T1000 (cell line): ENCODE measurements around the gene SLC18A3.

Source experiments
- DNase-seq: peaks from one replicate; lab custom pipeline; 2025; ENCODE audit warnings: mixed read lengths; lab: John Stamatoyannopoulos, UW

Gene SLC18A3

DNA sequence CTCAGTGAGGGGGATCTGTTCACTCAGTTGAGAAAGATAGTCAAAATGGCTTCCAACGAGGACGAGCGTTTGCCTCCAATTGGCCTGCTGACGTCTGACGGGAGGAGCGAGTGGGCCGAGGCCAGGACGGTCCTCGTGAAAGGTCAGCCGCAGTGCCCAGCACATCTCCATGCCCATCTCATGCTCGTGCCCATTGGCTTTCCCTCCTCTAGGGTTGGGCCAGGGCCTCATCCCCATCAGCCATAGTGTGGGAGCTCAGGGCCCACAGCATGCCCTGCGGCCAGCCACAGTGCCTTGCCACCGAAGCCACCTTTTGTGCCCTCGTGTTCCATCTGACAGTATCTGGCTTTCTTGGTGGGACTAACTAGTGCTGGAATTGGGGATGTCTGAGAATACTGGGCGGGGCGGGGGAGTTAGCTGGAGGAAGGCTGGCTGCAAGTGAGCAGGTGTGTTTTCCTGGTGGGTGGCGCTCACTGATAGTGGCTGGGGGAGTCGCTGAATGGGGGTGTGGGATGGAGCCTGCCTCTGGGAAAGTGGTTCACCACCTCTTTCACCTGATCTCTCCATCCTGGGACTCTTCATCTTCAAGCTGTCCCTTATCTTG is 17.6 kb downstream of the SLC18A3 start:
- DNase-seq = no peak

- no peak for DNase-seq
These were observed 18.5 kb downstream of the SLC18A3 start for GRCh38 chr10:49628599-49628998.

GRCh38 chr10:49629431-49629881 is 19.3 kb downstream of the SLC18A3 start:
- no peak for DNase-seq

DNA sequence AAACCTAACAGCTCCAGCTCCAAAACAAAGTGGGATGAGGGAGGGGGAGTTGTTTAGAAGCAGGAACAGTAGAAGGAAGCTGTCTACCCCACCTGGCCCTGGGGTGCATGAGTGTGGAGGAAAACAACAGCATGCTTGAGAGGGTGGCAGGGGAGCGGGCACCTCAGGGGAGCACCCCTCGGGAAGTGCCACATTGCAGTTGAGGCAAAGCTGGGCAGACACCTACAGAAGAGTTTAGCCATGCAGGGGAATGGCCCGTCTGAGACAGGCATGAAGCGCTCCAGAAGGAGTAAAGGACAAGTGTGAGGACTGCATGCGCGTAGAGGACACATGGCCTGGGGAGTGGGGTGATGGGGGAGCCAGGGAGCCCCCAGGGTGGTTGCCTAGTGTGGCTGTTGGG is 21.9 kb downstream of the SLC18A3 start:
- no peak for DNase-seq

DNA sequence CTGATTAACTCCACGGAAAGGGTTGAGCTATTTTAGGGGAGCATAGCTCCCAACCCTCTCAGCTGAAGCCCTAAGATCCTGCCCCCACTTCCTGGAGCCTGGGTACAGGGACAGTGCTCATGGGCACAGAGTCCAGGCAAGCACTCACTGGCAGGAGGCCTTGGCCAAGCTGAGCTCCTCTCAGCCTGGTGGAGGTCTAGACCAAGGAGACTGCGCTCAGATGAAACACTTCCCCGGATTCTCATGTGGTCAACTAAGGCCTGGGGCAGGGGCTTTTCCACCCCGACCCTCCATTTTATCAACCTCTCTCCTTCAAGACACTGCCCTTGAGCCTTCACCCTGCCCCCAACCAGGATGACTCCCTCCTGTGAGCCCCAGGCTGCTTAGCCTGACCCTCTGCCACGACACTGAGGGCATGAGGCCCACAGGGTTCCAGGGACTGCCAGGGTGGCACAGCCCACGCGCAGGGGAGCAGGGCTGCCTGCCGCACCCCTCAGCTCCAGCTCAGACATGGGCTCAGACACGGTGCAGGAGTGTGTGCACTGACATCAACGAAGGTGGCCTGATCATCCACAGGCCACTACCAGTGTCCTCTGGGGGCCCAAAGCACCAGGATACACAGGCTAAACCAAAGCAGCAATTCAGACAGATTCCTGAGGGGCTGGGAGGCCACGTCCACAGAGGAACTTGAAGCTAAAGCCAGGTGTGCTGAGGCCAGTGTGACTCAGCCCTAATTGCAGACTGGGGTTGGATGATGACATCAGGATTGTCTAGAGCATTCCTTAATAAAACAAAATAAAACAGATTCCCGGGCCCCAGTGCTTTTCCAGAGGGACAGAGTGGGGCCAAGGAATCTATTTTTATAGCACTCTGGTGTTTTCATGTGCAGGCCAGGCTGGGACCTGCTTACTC is 22.6 kb downstream of the SLC18A3 start:
- no peak for DNase-seq

DNA sequence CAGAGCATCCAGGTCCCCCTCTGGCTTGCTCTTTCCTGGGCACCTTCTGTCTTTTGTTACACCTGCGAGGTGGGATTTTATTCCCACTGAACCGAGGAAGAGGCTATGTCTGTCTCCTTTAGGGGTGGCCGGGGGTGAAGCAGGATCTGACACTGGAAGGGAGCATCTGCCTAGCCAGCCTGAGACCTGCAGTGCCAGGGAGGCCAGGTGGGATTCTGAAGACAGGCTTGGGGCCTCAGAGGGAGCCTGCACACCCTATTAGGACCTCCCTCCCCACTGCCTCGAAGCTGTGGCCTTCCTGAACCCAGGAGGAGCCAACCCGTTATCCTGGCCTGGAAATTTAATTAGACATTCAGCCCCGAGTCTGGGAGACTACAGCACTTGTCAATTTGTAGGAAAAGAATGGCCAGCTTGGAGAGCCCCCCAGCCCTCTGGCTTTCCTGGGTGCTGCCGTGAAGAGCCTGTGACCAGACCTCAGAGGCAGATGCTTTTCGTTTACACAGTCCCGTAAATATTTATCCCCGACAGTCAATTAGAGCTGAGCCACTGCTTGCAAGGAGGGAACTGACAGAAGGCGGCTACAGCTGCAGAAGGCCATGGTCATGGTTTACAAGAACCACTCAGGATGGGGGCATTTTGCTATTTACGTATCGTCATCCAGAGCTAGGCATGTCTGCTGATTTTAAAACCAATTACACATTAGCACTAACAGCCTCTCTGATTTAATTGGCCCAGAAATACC is 23.4 kb downstream of the SLC18A3 start:
- DNase-seq = no peak

DNA sequence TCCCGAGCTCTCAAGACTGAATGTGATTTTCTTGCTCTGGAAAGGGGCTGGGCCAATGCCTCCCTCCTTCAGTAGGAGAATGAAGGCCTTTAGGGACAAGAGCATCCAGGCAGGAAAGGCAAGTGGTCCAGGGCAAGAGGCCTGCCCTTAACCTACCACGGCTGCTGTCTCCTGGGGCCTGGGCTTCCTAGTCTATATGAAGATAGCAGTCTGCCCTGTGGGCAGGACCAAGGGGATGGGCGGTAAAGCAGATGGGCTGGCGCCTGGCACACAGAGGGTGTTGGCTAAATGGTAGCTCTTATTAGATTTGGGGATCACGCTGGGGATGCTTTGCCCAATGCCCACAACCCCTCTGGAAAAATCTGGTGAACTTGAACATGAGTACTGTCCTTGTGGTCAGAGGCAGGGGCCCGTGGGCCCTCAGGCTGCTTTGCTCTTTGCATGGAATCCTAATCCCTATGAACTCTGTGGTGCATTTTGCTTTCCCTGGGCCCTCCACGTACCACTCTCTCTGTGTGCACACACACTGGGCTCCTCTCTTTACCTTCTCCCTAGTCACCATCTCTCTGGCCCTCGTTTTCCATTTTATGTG is 24.1 kb downstream of the SLC18A3 start:
- DNase-seq = no peak

GRCh38 chr10:49642311-49642710 is 32.2 kb downstream of the SLC18A3 start:
- DNase-seq = no peak

DNA sequence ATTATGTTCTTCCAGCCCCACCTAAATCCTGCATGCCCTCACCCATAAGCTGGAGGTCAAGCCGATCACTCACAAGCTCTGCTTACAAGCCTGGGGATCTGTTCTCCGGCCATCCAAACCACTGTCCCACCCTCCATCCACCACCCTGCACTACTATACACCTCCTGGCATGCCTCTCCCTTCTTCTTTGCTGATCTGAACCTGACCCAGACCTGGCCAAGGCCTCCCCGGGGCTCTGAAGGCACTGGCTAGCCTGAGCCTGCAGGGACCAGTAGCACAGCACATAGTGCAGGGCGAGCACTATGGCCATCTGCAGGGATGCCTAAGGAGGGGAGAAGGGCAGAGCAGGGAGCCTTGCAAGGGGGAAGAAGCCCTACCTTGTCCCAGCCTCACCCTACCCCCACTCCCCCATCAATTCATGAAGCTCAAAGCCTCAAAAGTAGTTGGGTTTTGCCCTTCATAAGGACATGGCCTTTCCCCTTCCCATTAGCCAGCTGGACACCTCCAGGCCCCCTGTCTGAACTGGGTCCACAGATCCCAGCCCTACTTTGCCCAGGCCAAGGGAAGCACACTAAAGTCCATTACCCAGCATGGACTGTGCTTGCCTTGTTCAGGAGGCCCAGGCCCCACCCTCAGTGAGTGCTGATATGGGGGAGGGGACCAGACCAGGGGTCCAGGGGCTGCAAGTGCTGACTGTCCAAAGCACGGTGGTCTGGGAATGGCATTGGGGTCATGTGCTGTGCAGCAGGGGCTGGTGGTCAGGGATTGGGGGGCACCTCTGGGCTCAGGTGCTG is 33.3 kb downstream of the SLC18A3 start:
- no peak for DNase-seq

- DNase-seq = no peak
These were observed 34.0 kb downstream of the SLC18A3 start for GRCh38 chr10:49644035-49644646.

DNA sequence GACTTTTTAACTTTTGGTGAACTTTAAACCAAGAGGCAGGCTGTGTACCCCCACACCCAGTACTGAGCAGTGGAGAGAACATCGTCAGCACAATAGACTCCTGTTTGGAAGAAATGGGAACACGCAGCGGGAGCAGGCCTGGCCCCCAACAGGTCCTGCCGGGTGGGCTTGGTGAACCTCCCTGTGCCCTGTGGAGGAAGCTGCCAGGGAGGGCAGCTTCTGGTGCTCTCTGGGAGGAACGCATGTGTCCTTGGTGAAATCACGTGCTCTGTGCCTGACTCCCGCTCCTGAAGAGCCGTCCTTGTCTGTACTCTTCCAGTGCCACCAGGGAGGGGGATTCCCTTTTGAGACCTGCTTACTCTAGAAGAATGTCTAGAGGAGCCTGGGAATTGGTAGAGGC is 35.3 kb downstream of the SLC18A3 start:
- no peak for DNase-seq

- DNase-seq = no peak
These were observed 36.1 kb downstream of the SLC18A3 start for GRCh38 chr10:49645871-49646870.

DNA sequence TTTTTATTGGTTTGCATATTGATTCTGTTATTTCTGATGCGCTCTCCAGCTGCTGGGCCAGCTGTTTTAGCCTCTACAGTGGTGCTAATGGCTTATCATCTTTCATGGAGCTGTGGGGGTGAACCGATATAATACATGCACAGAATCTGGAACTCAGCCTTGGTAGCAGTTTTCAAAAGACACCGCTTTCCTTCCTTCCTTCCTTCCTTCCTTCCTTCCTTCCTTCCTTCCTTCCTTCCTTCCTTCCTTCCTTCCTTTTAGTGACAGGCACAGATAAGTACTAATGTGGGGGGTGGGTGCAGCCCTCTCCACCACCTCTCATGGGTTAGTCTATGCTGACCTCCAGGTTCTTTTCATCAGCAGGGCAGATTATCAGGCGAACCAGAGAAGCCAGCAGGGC is 37.4 kb downstream of the SLC18A3 start:
- DNase-seq = no peak

DNA sequence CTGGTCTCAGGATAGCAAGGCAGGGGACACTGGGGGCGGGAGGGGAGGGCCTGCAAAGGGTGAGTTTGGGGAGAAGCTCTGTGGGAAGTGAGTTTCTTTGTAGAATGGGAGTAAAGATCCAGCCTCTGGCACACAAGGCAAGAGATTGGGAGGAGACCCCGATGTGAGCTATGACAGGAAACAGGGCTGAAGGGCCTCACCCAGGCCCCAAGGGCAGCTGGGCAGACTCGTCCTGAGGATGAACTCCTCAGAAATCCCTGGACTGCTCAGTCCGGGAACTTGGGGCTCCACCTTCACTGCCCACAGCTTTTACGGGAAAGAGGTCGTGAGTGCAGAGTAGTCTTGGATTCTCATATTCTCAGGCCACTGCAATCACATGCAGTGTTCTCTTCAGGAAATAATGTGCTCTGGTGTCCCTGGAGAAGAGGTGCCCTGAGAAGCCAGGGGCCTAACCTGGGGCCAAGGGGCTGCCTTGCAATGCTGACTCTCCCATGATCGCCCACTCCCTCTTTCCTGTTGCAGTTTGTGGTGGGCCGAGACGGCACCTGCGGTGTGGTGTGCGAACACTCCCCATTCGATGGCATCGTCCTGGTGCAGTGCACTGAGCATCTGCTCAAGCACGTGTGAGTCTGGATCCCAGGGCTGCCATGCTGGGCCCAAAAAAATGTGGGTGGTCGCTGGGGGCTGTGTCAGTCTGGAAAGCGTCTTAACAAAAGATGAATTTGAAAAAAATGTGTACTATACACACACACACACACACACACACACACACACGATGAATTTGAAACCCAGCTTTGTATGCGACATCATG is 38.1 kb downstream of the SLC18A3 start:
- no peak for DNase-seq

- DNase-seq = no peak
These were observed 39.2 kb downstream of the SLC18A3 start for GRCh38 chr10:49649294-49649693.

GRCh38 chr10:49649936-49650723 is 40.0 kb downstream of the SLC18A3 start:
- no peak for DNase-seq

DNA sequence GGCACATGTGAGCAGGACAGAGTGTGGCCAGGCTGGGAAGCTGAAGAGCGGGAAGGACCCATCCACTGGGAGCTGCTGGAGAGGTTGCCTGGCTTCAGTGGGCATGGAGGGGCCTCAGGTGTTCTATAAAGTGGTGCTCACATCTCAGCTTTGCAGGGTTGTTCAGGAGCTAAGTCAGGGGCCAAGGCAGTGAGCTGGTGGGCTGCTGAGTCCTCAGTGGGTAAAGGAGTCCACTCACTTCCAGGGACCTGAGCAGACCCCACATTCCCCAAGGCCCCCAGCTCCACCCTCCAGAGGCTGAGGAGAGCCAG is 40.6 kb downstream of the SLC18A3 start:
- DNase-seq = no peak
